NCI-H2196 (cell line): ENCODE data around the gene ZNF516.

ENCODE experiments used
- DNase-seq: peaks from one replicate; lab custom pipeline; 2025; ENCODE audit not compliant: unreplicated experiment; lab: John Stamatoyannopoulos, UW

Gene ZNF516

DNA sequence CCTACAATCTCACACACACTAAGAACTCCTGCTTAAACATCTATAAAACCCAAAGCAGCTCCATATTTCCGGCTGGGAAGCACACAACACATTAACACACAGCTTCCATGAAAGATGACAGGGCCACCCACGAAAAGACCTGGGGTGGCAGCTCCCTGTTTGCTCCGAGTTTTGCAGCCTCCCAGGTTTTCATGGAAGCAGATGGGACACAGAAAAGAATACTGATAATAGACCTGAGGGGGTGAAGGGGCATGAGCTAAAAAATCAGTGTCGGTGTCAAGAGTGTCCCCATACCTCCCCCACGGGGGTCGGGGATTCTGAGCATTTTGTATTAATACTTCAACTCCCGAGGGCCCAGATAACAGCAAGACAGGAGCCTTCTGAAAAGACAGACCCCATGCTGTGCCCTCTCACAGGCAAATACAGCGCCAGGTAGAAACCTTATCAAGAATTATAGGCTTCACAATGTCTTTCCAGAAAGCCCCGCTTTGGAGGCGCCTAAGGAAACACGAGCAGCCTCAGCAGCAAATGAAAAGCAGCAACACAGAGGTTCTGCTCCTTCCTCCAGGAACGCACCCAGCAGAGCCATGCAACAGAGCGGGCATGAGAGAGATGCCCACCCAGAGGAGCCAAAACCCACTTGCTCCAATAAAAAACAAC is 50.5 kb downstream of the ZNF516 start:
- no peak for DNase-seq

- DNase-seq, result no peak
Measured at GRCh38 chr18:76443519-76444445, 51.3 kb downstream of the ZNF516 start.

- DNase-seq, result no peak
Measured at GRCh38 chr18:76442413-76443171, 52.5 kb downstream of the ZNF516 start.

GRCh38 chr18:76441668-76442412 is 53.2 kb downstream of the ZNF516 start:
- no peak for DNase-seq

DNA sequence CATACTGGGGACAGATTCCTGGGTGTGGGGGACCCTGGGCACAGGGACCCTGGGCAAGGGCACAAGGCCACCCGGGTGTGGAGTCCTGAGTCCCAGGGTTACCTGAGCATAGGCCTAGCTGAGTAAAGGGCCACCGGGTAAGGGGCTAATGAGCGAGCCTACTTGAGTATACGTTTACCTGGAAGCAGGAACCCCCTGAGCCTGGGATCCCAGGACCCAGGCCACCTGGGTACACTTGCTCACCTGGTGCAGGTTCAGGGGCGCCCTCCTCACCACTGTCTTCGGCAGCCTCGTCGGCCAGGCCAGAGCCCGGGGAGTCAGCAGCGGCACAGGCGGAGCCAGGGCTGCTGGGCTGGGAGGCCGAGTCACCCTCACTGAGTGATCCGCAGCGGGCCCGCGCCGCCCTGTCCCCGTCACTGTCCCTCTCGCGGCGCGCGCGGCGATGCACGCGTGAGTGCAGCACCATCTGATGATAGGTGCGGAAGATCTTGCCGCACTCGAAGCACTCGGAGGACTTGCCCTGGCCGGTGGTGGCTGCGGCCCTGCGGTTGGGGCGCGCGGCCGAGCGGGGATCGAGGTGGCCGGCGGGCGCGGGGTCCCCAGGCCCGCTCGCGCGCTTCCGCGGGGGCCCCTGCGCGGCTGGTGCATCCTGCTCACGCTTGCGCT is 53.9 kb downstream of the ZNF516 start:
- DNase-seq, result no peak

DNA sequence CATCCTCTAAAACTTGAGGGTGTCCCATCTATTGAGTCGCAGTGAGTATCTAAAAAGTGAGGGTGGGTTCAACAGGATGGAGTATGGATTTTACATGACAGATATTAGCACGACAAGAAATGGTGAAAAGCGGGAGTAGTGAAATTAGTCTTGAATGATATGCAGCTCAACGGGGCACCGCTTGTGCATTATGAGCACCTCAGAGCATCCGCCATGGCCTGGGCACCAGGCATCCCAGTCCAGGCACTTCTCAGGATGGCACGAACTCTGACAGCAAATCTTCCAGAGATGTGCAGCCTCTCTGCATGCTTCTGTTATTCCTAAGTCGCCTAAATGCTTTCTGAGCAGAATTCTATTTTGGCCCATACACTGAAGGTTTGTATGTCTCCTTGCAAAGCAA is 57.1 kb downstream of the ZNF516 start:
- no peak for DNase-seq

- DNase-seq, result no peak
Measured at GRCh38 chr18:76437011-76437410, 58.0 kb downstream of the ZNF516 start.

DNA sequence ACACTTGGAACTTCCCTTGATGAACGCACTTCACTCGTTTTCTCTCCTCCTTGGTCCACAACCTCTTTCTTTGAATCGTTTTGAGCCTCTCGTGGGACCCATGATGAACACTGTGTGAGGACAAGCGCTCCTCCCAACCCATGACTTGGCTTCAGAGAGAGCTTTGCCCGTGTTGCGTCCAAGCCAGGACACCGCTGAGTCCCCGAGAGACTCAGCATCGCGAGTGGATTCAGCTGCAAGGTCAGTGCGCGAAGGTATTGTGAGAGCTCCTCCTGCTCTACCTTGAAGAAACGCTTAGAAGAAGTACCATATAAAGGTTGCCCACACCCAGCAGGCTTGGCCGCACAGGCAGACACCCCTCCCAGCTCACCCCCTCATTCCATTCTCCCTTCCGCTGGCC is 58.7 kb downstream of the ZNF516 start:
- DNase-seq, result no peak

DNA sequence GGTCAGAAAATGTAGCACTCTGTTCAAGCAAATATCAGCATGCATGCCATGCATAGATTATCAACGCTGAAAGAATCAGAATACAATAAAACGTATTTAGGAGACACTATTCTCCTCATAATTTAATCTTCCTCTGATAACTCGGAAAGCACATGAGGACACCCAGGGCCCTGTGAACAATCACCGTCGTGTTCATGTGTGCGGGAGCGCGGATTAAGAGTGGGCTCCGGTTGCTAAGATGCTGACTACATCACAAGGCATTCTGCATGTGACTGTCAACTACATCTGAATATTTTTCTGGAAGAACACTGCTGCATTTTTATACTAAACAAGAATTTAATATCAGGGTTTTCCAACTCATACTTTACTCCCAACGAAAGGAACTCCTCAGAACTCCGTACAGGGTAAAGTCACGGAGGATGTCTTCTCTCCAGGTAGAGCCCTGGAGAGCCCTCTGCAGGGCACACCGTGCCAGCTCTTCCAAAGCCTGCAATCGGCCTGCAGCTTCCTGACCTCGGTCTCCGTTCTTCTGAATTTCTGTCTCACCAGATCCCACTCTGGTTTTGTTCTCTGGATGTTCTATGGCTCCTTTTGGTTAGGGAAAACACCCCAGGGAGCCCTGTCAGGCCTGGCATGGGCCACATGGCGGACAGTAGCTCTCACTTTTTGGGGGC is 59.6 kb downstream of the ZNF516 start:
- DNase-seq, result no peak

- DNase-seq, result no peak
Measured at GRCh38 chr18:76434452-76434851, 60.6 kb downstream of the ZNF516 start.

DNA sequence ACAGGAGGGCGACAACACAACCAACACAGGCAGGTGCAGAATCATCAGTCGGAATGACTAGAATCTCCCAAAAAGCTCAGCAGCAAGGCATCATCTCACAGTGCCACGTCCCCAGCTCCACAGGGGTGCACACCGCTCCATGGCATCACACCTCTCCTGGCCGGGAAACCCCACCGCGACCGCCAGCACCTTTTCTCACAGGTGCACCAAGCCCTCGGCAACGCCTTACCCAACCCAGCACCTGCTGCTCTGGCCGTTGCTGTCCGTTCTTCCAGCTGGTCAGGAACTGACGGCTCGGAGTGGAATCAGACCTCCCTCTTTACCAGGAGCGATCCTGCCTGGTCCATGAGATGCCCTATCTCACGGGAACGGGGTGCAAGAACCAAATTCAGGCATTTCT is 61.3 kb downstream of the ZNF516 start:
- no peak for DNase-seq

DNA sequence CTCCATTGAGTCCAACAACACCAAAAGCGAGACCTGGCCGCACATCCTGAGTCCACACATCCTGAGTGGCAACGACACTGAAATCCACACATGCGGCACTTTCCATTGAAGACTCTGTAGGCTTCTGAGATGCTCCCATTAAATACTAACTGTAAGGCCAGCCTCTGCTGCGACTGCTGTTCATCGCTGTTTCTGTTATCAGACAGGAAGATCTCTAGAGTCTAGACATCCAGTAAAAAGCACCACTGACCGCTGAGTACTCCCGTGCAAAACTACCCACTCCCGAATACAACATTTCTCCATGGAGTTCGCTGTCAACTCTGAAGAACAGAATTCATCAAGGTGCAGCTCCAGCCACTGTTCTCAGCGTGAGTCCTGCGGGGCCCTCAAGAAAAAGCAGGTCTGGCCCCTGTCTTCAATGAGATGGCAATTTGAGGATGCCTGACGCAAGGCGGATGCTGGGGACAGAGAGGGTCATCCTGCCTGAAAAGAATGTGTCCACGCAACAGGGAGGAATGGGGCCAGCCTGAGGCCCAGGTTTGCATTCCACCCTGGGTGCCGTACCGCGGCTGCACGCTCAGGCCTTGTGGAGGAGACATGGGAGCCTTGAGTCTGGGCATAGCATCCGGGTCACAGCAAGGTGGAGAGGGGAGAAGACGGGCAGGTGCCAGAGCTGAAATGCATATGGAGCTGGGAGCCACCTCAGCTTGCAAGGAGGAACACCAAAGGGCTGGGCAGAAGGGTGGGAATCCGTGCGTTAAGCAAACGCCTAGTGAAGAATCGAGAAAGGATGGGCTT is 61.9 kb downstream of the ZNF516 start:
- no peak for DNase-seq

- no peak for DNase-seq
Measured at GRCh38 chr18:76432274-76432755, 62.7 kb downstream of the ZNF516 start.

DNA sequence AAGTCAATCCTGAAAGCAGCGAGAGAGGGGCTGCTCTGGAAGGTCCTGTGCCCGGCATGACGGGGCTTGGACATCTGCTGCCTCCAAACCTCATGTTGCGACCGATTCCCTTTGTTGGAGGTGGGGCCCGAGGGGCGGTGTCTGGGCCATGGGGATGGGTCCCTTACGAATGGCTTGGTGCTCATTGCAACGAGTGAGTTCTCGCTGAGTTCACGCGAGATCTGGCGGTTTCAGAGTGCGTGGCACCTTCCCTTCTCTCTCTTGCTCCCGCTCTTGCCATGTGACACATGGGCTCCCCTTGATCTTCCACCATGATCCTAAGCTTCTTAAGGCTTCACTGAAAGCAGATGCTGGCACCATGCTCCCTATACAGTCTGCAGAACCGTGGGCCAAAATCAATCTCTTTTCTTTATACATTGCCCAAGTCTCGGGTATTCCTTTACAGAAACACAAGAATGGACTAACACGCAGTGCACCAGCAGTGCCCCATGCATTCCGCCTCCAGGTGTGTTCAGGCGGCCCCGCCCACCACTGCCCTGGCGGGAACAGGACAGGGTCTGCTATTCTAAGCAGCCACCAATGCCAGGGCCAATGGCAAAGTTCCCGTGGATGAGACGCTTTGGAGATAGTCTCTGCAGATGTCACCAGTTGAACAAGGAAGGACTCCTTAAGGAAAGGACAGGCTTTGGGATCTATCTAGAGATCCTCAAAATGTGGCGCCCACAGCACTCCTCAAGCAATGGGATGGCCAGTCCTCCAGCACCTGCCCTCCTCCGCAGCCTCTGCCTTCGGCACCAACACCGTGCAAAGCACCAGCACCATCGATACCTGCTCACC is 63.4 kb downstream of the ZNF516 start:
- no peak for DNase-seq

GRCh38 chr18:76430636-76431035 is 64.4 kb downstream of the ZNF516 start:
- DNase-seq, result no peak

DNA sequence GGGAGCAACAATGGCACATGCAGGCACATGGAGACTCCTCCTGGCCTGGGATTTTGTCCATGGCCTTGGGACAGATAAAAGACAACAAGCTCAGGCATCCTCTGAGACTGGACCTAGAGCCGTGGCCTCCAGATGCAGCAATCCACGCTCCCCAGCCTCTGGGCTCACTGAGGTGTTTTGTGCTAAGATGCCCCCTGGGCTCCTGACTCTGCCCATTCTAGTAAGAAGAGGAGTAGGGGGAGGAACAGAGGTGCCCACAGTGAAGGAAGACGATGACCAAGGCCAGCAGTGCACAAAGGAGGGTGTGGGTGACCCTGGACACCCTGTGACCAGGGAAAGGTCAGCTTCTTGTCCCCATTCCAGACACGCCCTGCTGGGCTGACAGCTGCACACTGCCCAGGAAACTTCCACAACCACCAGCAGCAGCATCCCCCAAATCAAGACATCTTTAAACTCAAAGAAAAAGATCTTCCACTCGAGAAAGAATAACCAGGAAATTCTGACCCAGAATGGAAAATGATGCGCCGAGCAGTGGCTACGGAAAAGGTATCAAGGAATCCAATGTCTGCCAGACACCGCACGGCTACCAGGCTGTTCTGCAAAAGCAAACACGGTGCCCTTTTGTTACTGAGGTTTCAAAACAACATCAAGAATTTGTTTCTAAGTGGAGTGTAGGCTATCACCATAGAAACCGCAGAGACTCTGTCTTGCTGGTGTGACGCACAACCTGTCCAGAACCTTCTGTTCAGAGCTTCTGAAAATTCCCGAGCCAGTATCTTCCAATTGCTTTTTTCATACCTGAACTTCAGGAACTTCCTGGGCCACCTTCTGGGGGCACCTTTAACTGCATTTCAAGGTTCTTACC is 65.5 kb downstream of the ZNF516 start:
- DNase-seq, result no peak
